Kidney (tissue), 14 donors: ENCODE data around the gene CLN6. TPM values are rescaled to one million over a fixed set of nuclear protein-coding genes. Genes with fewer than 3 reads are reported as not detected.

Experiments used
- DNase-seq, 5 donors: peaks; one replicate each; pipeline ENCODE4 v3.0.0-alpha.2; 2013 to 2020
- FAIRE-seq: peaks from 2 replicates; lab custom pipeline; 2012; peaks lifted over from hg19 to GRCh38; lab: Jason Lieb, UNC
- H3K27ac ChIP-seq, 2 donors: one replicate each; pipeline ENCODE4 v1.7.0; 2013; ENCODE audit warnings: low read depth in 2 of 2, low read length in 2 of 2, inconsistent platforms in 1 of 2
- H3K27me3 ChIP-seq: one replicate; pipeline ENCODE4 v1.7.1; 2013; ENCODE audit warnings: low read length, inconsistent platforms; ENCODE audit not compliant: control insufficient read depth, insufficient read depth
- H3K36me3 ChIP-seq, 3 donors: one replicate each; pipeline versions ENCODE4 v1.7.0 to v1.7.1; 2013; ENCODE audit warnings: low read length in 3 of 3, control low read depth in 1 of 3, inconsistent platforms in 1 of 3; ENCODE audit not compliant: insufficient read depth in 3 of 3, control insufficient read depth in 2 of 3
- H3K4me1 ChIP-seq, 3 donors: one replicate each; pipeline versions ENCODE4 v1.7.0 to v1.7.1; 2013; ENCODE audit warnings: low read length in 3 of 3, inconsistent platforms in 1 of 3, low read depth in 1 of 3; ENCODE audit not compliant: control insufficient read depth in 2 of 3, insufficient read depth in 2 of 3
- H3K4me3 ChIP-seq, 3 donors: one replicate each; pipeline versions ENCODE4 v1.7.0 to v1.8.1; 2013; ENCODE audit warnings: low read length in 3 of 3, control low read depth in 1 of 3, inconsistent platforms in 1 of 3
- H3K9ac ChIP-seq, 3 donors: one replicate each; pipeline versions ENCODE4 v1.7.0 to v1.7.1; 2013; ENCODE audit warnings: low read length in 3 of 3, control low read depth in 1 of 3, inconsistent platforms in 1 of 3
- H3K9me3 ChIP-seq, 3 donors: one replicate each; pipeline versions ENCODE4 v1.7.0 to v1.7.1; 2013; ENCODE audit warnings: low read length in 3 of 3, control low read depth in 1 of 3, inconsistent platforms in 1 of 3; ENCODE audit not compliant: control insufficient read depth in 2 of 3, insufficient read depth in 1 of 3
- intact Hi-C: fragments of 100-400 bp; cut with DNase I; formaldehyde crosslinking; loops from one replicate; pipeline ENCODE4 v1.11.1; 2022
- polyA plus RNA-seq: library from polyadenylated mRNA; stranded (reverse); fragments of 350-450 nt; fragmentation: Illumina TruSeq; extraction: RNeasy Lipid Tissue Mini Kit (QIAGEN cat#74804); gene quantifications from one replicate; pipeline ENCODE4 v1.2.3, GENCODE V29; 2014; ENCODE audit warnings: low read depth, low replicate concordance; ENCODE audit not compliant: insufficient read depth
- total RNA-seq: library from RNA; stranded (reverse); fragmentation: NEBNext Ultra II Directional; extraction: Animal tissue kit (Norgen Biotek cat#: 25700); gene quantifications from one replicate; pipeline ENCODE4 v1.2.1, GENCODE V29; 2021
- TF ChIP-seq, protein P1 (sequence below): IDR thresholded peaks from 3 replicates; pipeline ENCODE4 v1.5.1; 2012; ENCODE audit warnings: mild to moderate bottlenecking, moderate library complexity, borderline replicate concordance; ENCODE audit not compliant: insufficient read depth; ENCODE audit errors: extremely low read depth
- donor health status: control.
- donor health status: control.
- donor health status: control.
- donor health status: control.
- donor health status: control.
- donor health status: DM: yes; HTN: yes; CAD: no.
- donor health status: Normal renal cell carcinoma (clear cell type).

Gene CLN6
- total and polyA plus RNA-seq, 2 donors from 2014 or later, result 30.8 to 36.6 TPM

DNA sequence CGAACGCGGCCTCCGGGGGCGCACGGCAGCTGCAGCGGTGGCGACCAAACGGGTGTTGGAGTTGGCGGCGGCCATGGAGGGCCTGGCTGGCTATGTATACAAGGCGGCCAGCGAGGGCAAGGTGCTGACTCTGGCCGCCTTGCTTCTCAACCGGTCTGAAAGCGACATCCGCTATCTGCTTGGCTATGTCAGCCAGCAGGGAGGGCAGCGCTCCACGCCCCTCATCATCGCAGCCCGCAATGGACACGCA is 48.7 kb upstream of the CLN6 start:
- Histone ChIP-seq H3K27ac (peak overlapping the region; percentile 94 to 97), H3K36me3 (no peaks in the 10 kb centered on the region), H3K27me3 (no peaks in the 10 kb centered on the region), H3K9me3 (no peaks in the 10 kb centered on the region), H3K4me3 (peak overlapping the region; percentile 95 to 97 (median 95)), H3K4me1 (peaks cover 7 to 24% (median 23%) of the 10 kb centered on the region in 3 donors), H3K9ac (peak overlapping the region; percentile 89 to 97 (median 91))
- peak in 1 of 5 donors; percentile 79 for DNase-seq
- intact Hi-C loops, result no loop called here
- FAIRE-seq, result no peak
- TF ChIP-seq, protein P1, sequence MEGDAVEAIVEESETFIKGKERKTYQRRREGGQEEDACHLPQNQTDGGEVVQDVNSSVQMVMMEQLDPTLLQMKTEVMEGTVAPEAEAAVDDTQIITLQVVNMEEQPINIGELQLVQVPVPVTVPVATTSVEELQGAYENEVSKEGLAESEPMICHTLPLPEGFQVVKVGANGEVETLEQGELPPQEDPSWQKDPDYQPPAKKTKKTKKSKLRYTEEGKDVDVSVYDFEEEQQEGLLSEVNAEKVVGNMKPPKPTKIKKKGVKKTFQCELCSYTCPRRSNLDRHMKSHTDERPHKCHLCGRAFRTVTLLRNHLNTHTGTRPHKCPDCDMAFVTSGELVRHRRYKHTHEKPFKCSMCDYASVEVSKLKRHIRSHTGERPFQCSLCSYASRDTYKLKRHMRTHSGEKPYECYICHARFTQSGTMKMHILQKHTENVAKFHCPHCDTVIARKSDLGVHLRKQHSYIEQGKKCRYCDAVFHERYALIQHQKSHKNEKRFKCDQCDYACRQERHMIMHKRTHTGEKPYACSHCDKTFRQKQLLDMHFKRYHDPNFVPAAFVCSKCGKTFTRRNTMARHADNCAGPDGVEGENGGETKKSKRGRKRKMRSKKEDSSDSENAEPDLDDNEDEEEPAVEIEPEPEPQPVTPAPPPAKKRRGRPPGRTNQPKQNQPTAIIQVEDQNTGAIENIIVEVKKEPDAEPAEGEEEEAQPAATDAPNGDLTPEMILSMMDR, result peak; percentile 31

DNA sequence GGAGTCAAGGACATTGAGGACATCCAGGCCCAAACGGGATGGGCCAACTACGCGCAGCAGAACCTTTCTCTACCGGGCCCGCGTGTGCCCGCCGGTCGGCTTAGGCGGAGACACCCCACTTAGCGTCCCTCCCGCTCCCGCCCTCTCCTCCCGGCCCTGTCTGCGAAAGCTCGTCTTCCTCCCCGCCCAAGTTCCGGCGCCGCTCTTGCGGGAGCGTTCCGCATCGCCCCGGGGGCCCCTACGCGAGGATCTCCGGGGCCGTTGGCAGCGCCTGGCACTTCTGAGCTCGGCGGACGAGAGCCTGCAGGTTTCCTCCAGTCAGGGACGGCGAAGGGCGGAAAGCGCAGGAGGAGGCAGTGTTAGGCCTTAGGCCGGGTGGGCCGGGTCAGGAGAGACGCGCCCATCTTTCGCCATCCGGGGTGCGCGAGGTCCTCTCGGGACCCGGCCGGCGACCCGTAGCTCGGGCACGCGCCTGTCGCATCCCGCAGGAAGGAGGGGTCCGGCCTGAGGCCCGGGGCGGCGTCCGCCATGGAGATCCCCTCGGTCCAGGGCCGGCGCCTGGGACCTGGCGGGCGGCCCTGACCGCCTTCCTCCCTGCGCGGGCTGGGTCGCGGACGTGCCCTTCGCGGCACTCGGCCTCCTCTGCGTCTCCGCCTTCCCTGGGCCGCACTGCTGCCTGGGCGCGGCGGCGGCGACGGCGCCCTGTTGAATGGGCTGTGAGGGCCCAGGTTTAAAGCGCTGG is 48.2 kb upstream of the CLN6 start, which contains the start of gene FEM1B:
Gene FEM1B, plus strand, starts transcription at position 143 of the 742 bp plus-strand sequence. CDS start 673 bp downstream, outside the sequence.
- intact Hi-C loops, result no loop called here
- Histone ChIP-seq H3K27ac (peak within 1 kb of the TSS; percentile 94 to 97), H3K9me3 (no peaks in the 10 kb centered on the region), H3K9ac (peak within 1 kb of the TSS; percentile 89 to 97 (median 91)), H3K36me3 (no peaks in the 10 kb centered on the region), H3K4me3 (peak within 1 kb of the TSS; percentile 95 to 97 (median 95)), H3K4me1 (peaks cover 7 to 24% (median 23%) of the 10 kb centered on the region in 3 donors), H3K27me3 (no peaks in the 10 kb centered on the region)
- FAIRE-seq (no peak), DNase-seq (peak; percentile 91 to 97 (median 96))
- TF ChIP-seq, protein P1, result no peak

DNA sequence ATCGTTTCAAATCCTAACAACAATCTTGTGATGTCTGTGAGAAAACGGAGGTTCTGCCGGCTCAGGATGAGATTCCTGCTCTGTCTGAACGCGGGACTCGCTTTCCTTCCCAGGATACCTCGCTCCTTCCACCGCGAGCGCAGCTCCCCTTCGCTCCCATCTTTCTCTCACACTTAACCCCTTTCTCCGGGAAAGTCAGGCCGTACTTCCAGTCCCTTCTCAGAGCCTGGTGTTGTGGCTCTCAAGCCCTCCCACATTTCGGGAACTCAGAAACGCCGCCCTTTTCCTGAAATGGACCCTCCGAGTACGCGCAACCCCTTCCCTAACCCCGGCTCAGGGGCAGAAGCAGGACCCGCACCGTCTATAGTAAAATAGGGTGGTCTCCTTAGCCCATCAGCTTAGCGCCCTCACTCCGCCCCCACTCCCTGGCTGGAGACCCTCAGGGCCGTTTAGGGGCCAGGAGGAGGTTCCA is 47.6 kb upstream of the CLN6 start:
- intact Hi-C loops, result no loop called here
- no peaks in the 10 kb centered on the region for H3K27me3 ChIP-seq
- H3K4me3 ChIP-seq, result peak overlapping the region; percentile 57 to 97 (median 95)
- peak overlapping the region; percentile 94 to 97 for H3K27ac ChIP-seq
- peaks cover 7 to 24% (median 23%) of the 10 kb centered on the region in 3 donors for H3K4me1 ChIP-seq
- H3K9ac ChIP-seq, result peak overlapping the region; percentile 34 to 97 (median 68)
- TF ChIP-seq, protein P1, result no peak
- no peak for FAIRE-seq
- H3K36me3 ChIP-seq, result no peaks in the 10 kb centered on the region
- H3K9me3 ChIP-seq, result no peaks in the 10 kb centered on the region
- DNase-seq, result peak in 2 of 5 donors; percentile 86 to 87
